NB4 (cell line): Measurements from ENCODE around the gene COPS7B.

ENCODE experiments used
- DNase-seq: peaks from one replicate; pipeline ENCODE4 v3.0.0; 2010; ENCODE audit warnings: low read depth
- H3K4me3 ChIP-seq: one replicate; pipeline ENCODE4 v1.5.1; 2011; ENCODE audit warnings: mild to moderate bottlenecking, low read depth, low read length, moderate library complexity
- POLR2A ChIP-seq: IDR thresholded peaks from 2 replicates; pipeline ENCODE4 v1.6.1; 2011; ENCODE audit warnings: mild to moderate bottlenecking; ENCODE audit not compliant: insufficient read length; ENCODE audit errors: extremely low read depth

COPS7B gene

DNA sequence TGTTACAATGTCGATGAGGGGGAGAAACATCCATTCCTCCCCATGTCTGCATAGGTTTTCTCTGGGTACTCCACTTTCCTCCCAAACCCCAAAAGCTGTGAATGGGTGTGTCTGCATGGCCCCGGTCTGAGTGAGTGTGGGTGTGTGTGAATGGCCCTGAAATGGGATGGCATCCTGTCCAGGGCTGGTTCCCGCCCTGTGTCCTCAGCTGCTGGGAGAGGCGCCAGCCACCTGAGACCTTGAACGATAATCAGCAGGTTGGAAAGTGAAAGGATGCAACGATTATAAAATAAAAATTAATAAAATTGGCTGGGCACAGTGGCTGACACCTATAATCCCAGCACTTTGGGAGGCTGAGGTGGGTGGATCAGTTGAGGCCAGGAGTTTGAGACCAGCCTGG lies 70.7 kb downstream of the COPS7B start:
- no peak overlapping the region for H3K4me3 ChIP-seq
- DNase-seq, result no peak
- no peak for TF ChIP-seq POLR2A
